Mesenchymal stem cell (in vitro differentiated cells and primary cell): ENCODE results near the gene JMJD6.

Experiments used
- DNase-seq: peaks from one replicate; pipeline ENCODE4 v3.0.0-alpha.2; 2013
- H2AFZ ChIP-seq: one replicate; pipeline ENCODE4 v1.6.1; 2013; ENCODE audit warnings: low read depth, mild to moderate bottlenecking, control low read depth, inconsistent platforms, low read length, moderate library complexity
- H2AK5ac ChIP-seq: 2 replicates; pipeline ENCODE4 v1.6.1; 2013; ENCODE audit warnings: low read length, moderate library complexity, mild to moderate bottlenecking, inconsistent platforms; ENCODE audit not compliant: severe bottlenecking
- H2BK120ac ChIP-seq: one replicate; pipeline ENCODE4 v1.6.1; 2013; ENCODE audit warnings: low read depth, mild to moderate bottlenecking, inconsistent platforms, low read length, moderate library complexity
- H2BK12ac ChIP-seq, 2 experiments: one replicate each; pipeline ENCODE4 v1.6.1; 2013; ENCODE audit warnings: inconsistent platforms in 2 of 2, low read length in 2 of 2, mild to moderate bottlenecking in 2 of 2, moderate library complexity in 2 of 2, control low read depth in 1 of 2
- H2BK15ac ChIP-seq: one replicate; pipeline ENCODE4 v1.6.1; 2013; ENCODE audit warnings: mild to moderate bottlenecking, low read depth, inconsistent platforms; ENCODE audit not compliant: poor library complexity, severe bottlenecking
- H2BK5ac ChIP-seq: 2 replicates; pipeline ENCODE4 v1.6.1; 2013; ENCODE audit warnings: low read depth, mild to moderate bottlenecking, low read length, control low read depth, inconsistent platforms; ENCODE audit not compliant: poor library complexity, severe bottlenecking
- H3K14ac ChIP-seq, 2 experiments: one replicate each; pipeline ENCODE4 v1.6.1; 2013; ENCODE audit warnings: inconsistent platforms in 2 of 2, low read length in 2 of 2, control low read depth in 1 of 2, mild to moderate bottlenecking in 1 of 2, moderate library complexity in 1 of 2
- H3K18ac ChIP-seq, 2 experiments: one replicate each; pipeline ENCODE4 v1.6.1; 2013; ENCODE audit warnings: inconsistent platforms in 2 of 2, low read length in 2 of 2, control low read depth in 1 of 2, low read depth in 1 of 2, mild to moderate bottlenecking in 1 of 2
- H3K23ac ChIP-seq, 2 experiments: one replicate each; pipeline ENCODE4 v1.6.1; 2013; ENCODE audit warnings: inconsistent platforms in 2 of 2, low read length in 2 of 2, mild to moderate bottlenecking in 2 of 2, moderate library complexity in 2 of 2, control low read depth in 1 of 2
- H3K27ac ChIP-seq: 2 replicates; pipeline ENCODE4 v1.5.1; 2013; ENCODE audit warnings: mild to moderate bottlenecking, moderate library complexity, low read length, control low read depth, inconsistent platforms; ENCODE audit not compliant: poor library complexity, severe bottlenecking
- H3K27me3 ChIP-seq, 2 experiments: 2 replicates each; pipeline versions ENCODE4 v1.6.1 to v1.7.0; 2013; ENCODE audit warnings: low read length in 2 of 2, mild to moderate bottlenecking in 2 of 2, moderate library complexity in 2 of 2, control low read depth in 1 of 2, inconsistent platforms in 1 of 2; ENCODE audit not compliant: control insufficient read depth in 1 of 2, insufficient read depth in 1 of 2
- H3K36me3 ChIP-seq, 2 experiments: 2 replicates each; pipeline versions ENCODE4 v1.6.1 to v1.7.0; 2013; ENCODE audit warnings: low read length in 2 of 2, control low read depth in 1 of 2, inconsistent platforms in 1 of 2, low read depth in 1 of 2, mild to moderate bottlenecking in 1 of 2; ENCODE audit not compliant: insufficient read depth in 2 of 2, control insufficient read depth in 1 of 2
- H3K4ac ChIP-seq, 2 experiments: one replicate each; pipeline ENCODE4 v1.6.1; 2013; ENCODE audit warnings: inconsistent platforms in 2 of 2, low read length in 2 of 2, mild to moderate bottlenecking in 2 of 2, moderate library complexity in 2 of 2, control low read depth in 1 of 2, low read depth in 1 of 2
- H3K4me1 ChIP-seq: 2 replicates; pipeline ENCODE4 v1.6.1; 2013; ENCODE audit warnings: low read depth, low read length, control low read depth; ENCODE audit not compliant: control insufficient read depth, insufficient read depth
- H3K4me2 ChIP-seq: 2 replicates; pipeline ENCODE4 v1.6.1; 2013; ENCODE audit warnings: low read length, mild to moderate bottlenecking, inconsistent platforms; ENCODE audit not compliant: poor library complexity, severe bottlenecking
- H3K4me3 ChIP-seq, 2 experiments: 2 replicates each; pipeline versions ENCODE4 v1.5.1 to v1.7.0; 2013; ENCODE audit warnings: low read length in 2 of 2, mild to moderate bottlenecking in 2 of 2, control low read depth in 1 of 2, low read depth in 1 of 2; ENCODE audit not compliant: insufficient read depth in 1 of 2
- H3K79me1 ChIP-seq: replicated peaks from 2 replicates; pipeline ENCODE4 v1.6.1; 2013; ENCODE audit warnings: mild to moderate bottlenecking, control low read depth, low read length, inconsistent platforms; ENCODE audit not compliant: poor library complexity, severe bottlenecking
- H3K9ac ChIP-seq: 2 replicates; pipeline ENCODE4 v1.7.0; 2013; ENCODE audit warnings: mild to moderate bottlenecking, low read length, moderate library complexity
- H3K9me3 ChIP-seq: 2 replicates; pipeline ENCODE4 v1.7.0; 2013; ENCODE audit warnings: mild to moderate bottlenecking, low read length; ENCODE audit not compliant: control insufficient read depth
- H4K8ac ChIP-seq: one replicate; pipeline ENCODE4 v1.6.1; 2013; ENCODE audit warnings: inconsistent platforms, mild to moderate bottlenecking, low read length, moderate library complexity
- H4K91ac ChIP-seq: one replicate; pipeline ENCODE4 v1.6.1; 2013; ENCODE audit warnings: mild to moderate bottlenecking, low read length, inconsistent platforms
- WGBS: methylation state at CpG from one replicate; pipeline ENCODE4 v1.1.7; 2013; ENCODE audit warnings: mixed read lengths; 5-methylcytosine and 5-hydroxymethylcytosine counted together

Gene JMJD6

GRCh38 chr17:76691379-76692191, 34.8 kb downstream of the JMJD6 start:
- no peaks in the 10 kb centered on the region for H3K9me3 ChIP-seq
- no peak overlapping the region for H2BK120ac ChIP-seq
- peak overlapping the region in 1 of 2 experiments; percentile 11 for H2BK12ac ChIP-seq
- no peak overlapping the region for H3K18ac ChIP-seq
- no peak overlapping the region for H3K23ac ChIP-seq
- H2AK5ac ChIP-seq = peak overlapping the region; percentile 47
- no peaks in the 10 kb centered on the region for H3K27me3 ChIP-seq
- H3K9ac ChIP-seq = no peak overlapping the region
- H3K14ac ChIP-seq = peak overlapping the region in 1 of 2 experiments; percentile 51
- no peak overlapping the region for H4K8ac ChIP-seq
- DNase-seq = no peak
- H3K4me3 ChIP-seq = no peak overlapping the region
- H3K4me2 ChIP-seq = no peak overlapping the region
- peaks cover 59% of the 10 kb centered on the region for H3K4me1 ChIP-seq
- peak overlapping the region; percentile 29 for H4K91ac ChIP-seq
- no peak overlapping the region for H3K27ac ChIP-seq
- H2AFZ ChIP-seq = no peak overlapping the region
- peak overlapping the region; percentile 73 for H2BK15ac ChIP-seq
- H3K36me3 ChIP-seq = peaks cover 2 to 20% of the 10 kb centered on the region in 2 experiments
- no peak overlapping the region for H2BK5ac ChIP-seq
- no peak overlapping the region for H3K4ac ChIP-seq
- H3K79me1 ChIP-seq = peaks cover 21% of the 10 kb centered on the region
- WGBS = 95% methylated on average over 14 of the region's 14 CpGs

- H3K27ac ChIP-seq = no peak overlapping the region
- no peak overlapping the region for H3K14ac ChIP-seq
- H3K4me2 ChIP-seq = no peak overlapping the region
- H3K18ac ChIP-seq = no peak overlapping the region
- no peaks in the 10 kb centered on the region for H3K9me3 ChIP-seq
- H3K23ac ChIP-seq = no peak overlapping the region
- no peak overlapping the region for H4K8ac ChIP-seq
- DNase-seq = no peak
- H3K4me1 ChIP-seq = peaks cover 59% of the 10 kb centered on the region
- peaks cover 23% of the 10 kb centered on the region for H3K79me1 ChIP-seq
- H4K91ac ChIP-seq = no peak overlapping the region
- H3K36me3 ChIP-seq = peaks cover 6 to 22% of the 10 kb centered on the region in 2 experiments
- no peak overlapping the region for H3K4ac ChIP-seq
- 94% methylated on average over 13 of the region's 13 CpGs for WGBS
- H2AFZ ChIP-seq = no peak overlapping the region
- no peaks in the 10 kb centered on the region for H3K27me3 ChIP-seq
- no peak overlapping the region for H2BK120ac ChIP-seq
- no peak overlapping the region for H3K4me3 ChIP-seq
- H3K9ac ChIP-seq = no peak overlapping the region
- no peak overlapping the region for H2BK15ac ChIP-seq
- no peak overlapping the region for H2BK5ac ChIP-seq
- H2BK12ac ChIP-seq = no peak overlapping the region
- peak overlapping the region; percentile 31 for H2AK5ac ChIP-seq
Observed at GRCh38 chr17:76690596-76691280, 35.7 kb downstream of the JMJD6 start.

GRCh38 chr17:76689859-76690258, 36.5 kb downstream of the JMJD6 start:
- no peak overlapping the region for H3K14ac ChIP-seq
- H3K9ac ChIP-seq = no peak overlapping the region

GRCh38 chr17:76688165-76688622, 38.2 kb downstream of the JMJD6 start:
- H2BK120ac ChIP-seq = no peak overlapping the region
- no peak for DNase-seq
- no peak overlapping the region for H2BK12ac ChIP-seq
- H3K79me1 ChIP-seq = peaks cover 33% of the 10 kb centered on the region
- H3K9me3 ChIP-seq = no peaks in the 10 kb centered on the region
- H3K27ac ChIP-seq = peak overlapping the region; percentile 45
- peak overlapping the region in 1 of 2 experiments; percentile 38 for H3K4me3 ChIP-seq
- H3K27me3 ChIP-seq = no peaks in the 10 kb centered on the region
- H3K4me1 ChIP-seq = peaks cover 68% of the 10 kb centered on the region
- H2AK5ac ChIP-seq = peak overlapping the region; percentile 11
- no peak overlapping the region for H3K4ac ChIP-seq
- WGBS = 96% methylated on average over 10 of the region's 11 CpGs
- H4K91ac ChIP-seq = no peak overlapping the region
- peak overlapping the region; percentile 83 for H3K9ac ChIP-seq
- no peak overlapping the region for H3K18ac ChIP-seq
- peaks cover 26 to 40% of the 10 kb centered on the region in 2 experiments for H3K36me3 ChIP-seq
- H3K14ac ChIP-seq = peak overlapping the region in 1 of 2 experiments; percentile 5
- H2BK15ac ChIP-seq = no peak overlapping the region
- H3K23ac ChIP-seq = no peak overlapping the region
- no peak overlapping the region for H4K8ac ChIP-seq
- H2AFZ ChIP-seq = no peak overlapping the region
- no peak overlapping the region for H3K4me2 ChIP-seq
- no peak overlapping the region for H2BK5ac ChIP-seq

More at GRCh38 chr17:76689859-76690258, 36.5 kb downstream of the JMJD6 start:
- H3K27ac ChIP-seq = no peak overlapping the region
- peaks cover 28% of the 10 kb centered on the region for H3K79me1 ChIP-seq
- no peak overlapping the region for H3K4me3 ChIP-seq
- peaks cover 61% of the 10 kb centered on the region for H3K4me1 ChIP-seq
- no peaks in the 10 kb centered on the region for H3K9me3 ChIP-seq
- no peak overlapping the region for H2BK15ac ChIP-seq
- H3K23ac ChIP-seq = no peak overlapping the region
- no peak overlapping the region for H2BK12ac ChIP-seq
- H4K91ac ChIP-seq = no peak overlapping the region
- H2BK5ac ChIP-seq = no peak overlapping the region
- H3K4me2 ChIP-seq = no peak overlapping the region
- H2AFZ ChIP-seq = no peak overlapping the region
- H3K4ac ChIP-seq = no peak overlapping the region
- no peak overlapping the region for H3K18ac ChIP-seq
- H2AK5ac ChIP-seq = no peak overlapping the region
- H4K8ac ChIP-seq = no peak overlapping the region
- DNase-seq = no peak
- no peaks in the 10 kb centered on the region for H3K27me3 ChIP-seq
- H2BK120ac ChIP-seq = no peak overlapping the region
- WGBS = 97% methylated on average over 11 of the region's 11 CpGs
- peaks cover 13 to 30% of the 10 kb centered on the region in 2 experiments for H3K36me3 ChIP-seq
